Esophagus squamous epithelium (tissue), 5 donors: ENCODE measurements around the gene SRC. TPM values are rescaled to one million over a fixed set of nuclear protein-coding genes. Genes with fewer than 3 reads are reported as not detected.
A peak's percentile ranks its signal among the peaks of the same experiment; 100 is the strongest.

ENCODE experiments used
- DNase-seq: peaks from one replicate; lab custom pipeline; 2025; lab: John Stamatoyannopoulos, UW
- H3K27ac ChIP-seq, 4 donors: fragments of 200-600 bp; sonication (generic); one replicate each; pipeline ENCODE4 v1.5.1; 2016 to 2019; ENCODE audit warnings: mild to moderate bottlenecking in 1 of 4
- H3K27me3 ChIP-seq, 4 donors: fragments of 200-600 bp; sonication (generic); 1 replicate in 3 of 4; 2 replicates in 1 of 4; pipeline versions ENCODE4 v1.5.1 to v1.6.0; 2017 to 2021; ENCODE audit warnings: antibody characterized with exemption in 1 of 4
- H3K36me3 ChIP-seq, 3 donors: fragments of 200-600 bp; sonication (generic); one replicate each; pipeline ENCODE4 v1.5.1; 2016 to 2019
- H3K4me1 ChIP-seq, 3 donors: fragments of 200-600 bp; sonication (generic); one replicate each; pipeline ENCODE4 v1.5.1; 2017 to 2019
- H3K4me3 ChIP-seq, 4 donors: fragments of 200-600 bp; sonication (generic); 1 replicate in 3 of 4; 2 replicates in 1 of 4; pipeline ENCODE4 v1.5.1; 2016 to 2019; ENCODE audit warnings: mild to moderate bottlenecking in 2 of 4, moderate library complexity in 1 of 4
- H3K9me3 ChIP-seq, 3 donors: fragments of 200-600 bp; sonication (generic); one replicate each; pipeline ENCODE4 v1.5.1; 2016 to 2019
- CTCF ChIP-seq, 6 experiments: fragments of 450-650 bp in 4 of 6; fragments of 200-600 bp in 2 of 6; sonication (generic) in 2 of 6; IDR thresholded peaks; one replicate each; pipeline ENCODE4 v1.5.1; 2016 to 2019; ENCODE audit warnings: antibody characterized with exemption in 6 of 6, mild to moderate bottlenecking in 4 of 6, moderate library complexity in 4 of 6
- POLR2A ChIP-seq, 4 donors: fragments of 450-650 bp; IDR thresholded peaks; one replicate each; pipeline ENCODE4 v1.6.1; 2017; ENCODE audit warnings: antibody characterized with exemption in 4 of 4, mild to moderate bottlenecking in 4 of 4, moderate library complexity in 3 of 4
- WGBS, 2 donors: methylation state at CpG; one replicate each; pipeline ENCODE4 v1.1.5; 2018; 5-methylcytosine and 5-hydroxymethylcytosine counted together
- intact Hi-C: fragments of 100-400 bp; cut with DNase I; formaldehyde crosslinking; loops from one replicate; pipeline ENCODE4 v1.15.0; 2022
- total RNA-seq, 4 donors: library from RNA; depleted of rRNA; stranded (reverse); fragments of >200 nt; gene quantifications; one replicate each; pipeline ENCODE4 v1.1.0, GENCODE V29; 2016
- donor health status: DM: yes; HTN: yes; CAD: no.

SRC gene
- total RNA-seq, 4 donors from 2014 or later, result 32.4 to 46.5 (median 39.0) TPM

DNA sequence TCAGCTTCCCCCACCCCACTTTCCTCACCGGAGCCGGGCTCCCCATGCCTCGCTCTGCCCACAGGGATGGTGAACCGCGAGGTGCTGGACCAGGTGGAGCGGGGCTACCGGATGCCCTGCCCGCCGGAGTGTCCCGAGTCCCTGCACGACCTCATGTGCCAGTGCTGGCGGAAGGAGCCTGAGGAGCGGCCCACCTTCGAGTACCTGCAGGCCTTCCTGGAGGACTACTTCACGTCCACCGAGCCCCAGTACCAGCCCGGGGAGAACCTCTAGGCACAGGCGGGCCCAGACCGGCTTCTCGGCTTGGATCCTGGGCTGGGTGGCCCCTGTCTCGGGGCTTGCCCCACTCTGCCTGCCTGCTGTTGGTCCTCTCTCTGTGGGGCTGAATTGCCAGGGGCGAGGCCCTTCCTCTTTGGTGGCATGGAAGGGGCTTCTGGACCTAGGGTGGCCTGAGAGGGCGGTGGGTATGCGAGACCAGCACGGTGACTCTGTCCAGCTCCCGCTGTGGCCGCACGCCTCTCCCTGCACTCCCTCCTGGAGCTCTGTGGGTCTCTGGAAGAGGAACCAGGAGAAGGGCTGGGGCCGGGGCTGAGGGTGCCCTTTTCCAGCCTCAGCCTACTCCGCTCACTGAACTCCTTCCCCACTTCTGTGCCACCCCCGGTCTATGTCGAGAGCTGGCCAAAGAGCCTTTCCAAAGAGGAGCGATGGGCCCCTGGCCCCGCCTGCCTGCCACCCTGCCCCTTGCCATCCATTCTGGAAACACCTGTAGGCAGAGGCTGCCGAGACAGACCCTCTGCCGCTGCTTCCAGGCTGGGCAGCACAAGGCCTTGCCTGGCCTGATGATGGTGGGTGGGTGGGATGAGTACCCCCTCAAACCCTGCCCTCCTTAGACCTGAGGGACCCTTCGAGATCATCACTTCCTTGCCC, 57.4 kb downstream of the SRC start:
- intact Hi-C loops, result no loop called here

DNA sequence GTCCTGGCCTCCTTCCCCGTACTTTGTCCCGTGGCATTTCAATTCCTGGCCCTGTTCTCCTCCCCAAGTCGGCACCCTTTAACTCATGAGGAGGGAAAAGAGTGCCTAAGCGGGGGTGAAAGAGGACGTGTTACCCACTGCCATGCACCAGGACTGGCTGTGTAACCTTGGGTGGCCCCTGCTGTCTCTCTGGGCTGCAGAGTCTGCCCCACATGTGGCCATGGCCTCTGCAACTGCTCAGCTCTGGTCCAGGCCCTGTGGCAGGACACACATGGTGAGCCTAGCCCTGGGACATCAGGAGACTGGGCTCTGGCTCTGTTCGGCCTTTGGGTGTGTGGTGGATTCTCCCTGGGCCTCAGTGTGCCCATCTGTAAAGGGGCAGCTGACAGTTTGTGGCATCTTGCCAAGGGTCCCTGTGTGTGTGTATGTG, 58.5 kb downstream of the SRC start:
- intact Hi-C loops, result no loop called here
- Histone ChIP-seq H3K4me1 (peaks cover 11 to 30% (median 18%) of the 10 kb centered on the region in 3 donors), H3K27me3 (peaks cover 0 to 26% (median 0%) of the 10 kb centered on the region in 4 donors), H3K9me3 (no peaks in the 10 kb centered on the region), H3K36me3 (peaks cover 0 to 53% (median 26%) of the 10 kb centered on the region in 3 donors), H3K4me3 (no peak overlapping the region), H3K27ac (no peak overlapping the region)
- WGBS, 2 donors, result 83 to 84% methylated on average over 5 of the region's 6 CpGs
- TF ChIP-seq CTCF (IDR thresholded peaks at IDR 0.05), result no peak
- no peak for TF ChIP-seq POLR2A (IDR thresholded peaks at IDR 0.05)
- DNase-seq, result no peak

More for the DNA sequence above, 57.4 kb downstream of the SRC start:
- H3K27ac ChIP-seq, result no peak overlapping the region
- H3K9me3 ChIP-seq, result no peaks in the 10 kb centered on the region
- 84 to 91% methylated on average over 8 of the region's 37 CpGs for WGBS, 2 donors
- H3K4me1 ChIP-seq, result peaks cover 11 to 26% (median 18%) of the 10 kb centered on the region in 3 donors
- no peak overlapping the region for H3K4me3 ChIP-seq
- no peak for DNase-seq
- H3K36me3 ChIP-seq, result peaks cover 7 to 64% (median 29%) of the 10 kb centered on the region in 3 donors
- peaks cover 0 to 15% (median 0%) of the 10 kb centered on the region in 4 donors for H3K27me3 ChIP-seq
- TF ChIP-seq POLR2A (IDR thresholded peaks at IDR 0.05) (no peak), CTCF (IDR thresholded peaks at IDR 0.05) (no peak)

DNA sequence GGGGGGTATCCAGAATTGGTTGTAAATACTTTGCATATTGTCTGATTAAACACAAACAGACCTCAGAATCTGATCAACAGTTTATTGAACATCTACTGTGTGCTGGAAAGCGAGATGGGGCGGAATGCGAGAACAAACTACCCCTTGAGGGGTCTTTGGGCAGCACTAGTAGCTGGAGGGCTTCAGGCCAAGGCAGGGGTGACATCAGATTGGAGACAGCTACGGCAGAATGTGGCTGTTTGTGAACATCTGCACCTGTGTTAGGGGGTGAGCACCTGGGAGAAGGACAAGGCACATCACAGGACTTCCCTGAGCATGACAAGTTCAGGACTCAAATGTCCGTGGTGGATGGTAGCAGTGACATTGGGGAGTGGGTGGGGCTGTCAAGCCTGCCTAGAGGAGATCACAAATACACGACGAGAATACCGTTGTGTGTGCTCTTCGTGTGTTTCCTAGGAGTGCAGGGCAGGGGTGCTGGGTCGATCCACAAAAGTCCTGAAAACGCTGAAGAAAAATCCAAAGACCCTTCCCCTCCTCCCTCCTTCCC, 59.5 kb downstream of the SRC start:
- H3K27me3 ChIP-seq, result peaks cover 0 to 30% (median 0%) of the 10 kb centered on the region in 4 donors
- intact Hi-C loops, result no loop called here
- 78 to 81% methylated on average over 11 of the region's 11 CpGs for WGBS, 2 donors
- H3K36me3 ChIP-seq, result peaks cover 0 to 43% (median 26%) of the 10 kb centered on the region in 3 donors
- H3K4me1 ChIP-seq, result peaks cover 11 to 30% (median 18%) of the 10 kb centered on the region in 3 donors
- TF ChIP-seq CTCF (IDR thresholded peaks at IDR 0.05) (no peak), POLR2A (IDR thresholded peaks at IDR 0.05) (no peak)
- no peak for DNase-seq
- H3K4me3 ChIP-seq, result no peak overlapping the region
- H3K27ac ChIP-seq, result no peak overlapping the region
- H3K9me3 ChIP-seq, result no peaks in the 10 kb centered on the region

DNA sequence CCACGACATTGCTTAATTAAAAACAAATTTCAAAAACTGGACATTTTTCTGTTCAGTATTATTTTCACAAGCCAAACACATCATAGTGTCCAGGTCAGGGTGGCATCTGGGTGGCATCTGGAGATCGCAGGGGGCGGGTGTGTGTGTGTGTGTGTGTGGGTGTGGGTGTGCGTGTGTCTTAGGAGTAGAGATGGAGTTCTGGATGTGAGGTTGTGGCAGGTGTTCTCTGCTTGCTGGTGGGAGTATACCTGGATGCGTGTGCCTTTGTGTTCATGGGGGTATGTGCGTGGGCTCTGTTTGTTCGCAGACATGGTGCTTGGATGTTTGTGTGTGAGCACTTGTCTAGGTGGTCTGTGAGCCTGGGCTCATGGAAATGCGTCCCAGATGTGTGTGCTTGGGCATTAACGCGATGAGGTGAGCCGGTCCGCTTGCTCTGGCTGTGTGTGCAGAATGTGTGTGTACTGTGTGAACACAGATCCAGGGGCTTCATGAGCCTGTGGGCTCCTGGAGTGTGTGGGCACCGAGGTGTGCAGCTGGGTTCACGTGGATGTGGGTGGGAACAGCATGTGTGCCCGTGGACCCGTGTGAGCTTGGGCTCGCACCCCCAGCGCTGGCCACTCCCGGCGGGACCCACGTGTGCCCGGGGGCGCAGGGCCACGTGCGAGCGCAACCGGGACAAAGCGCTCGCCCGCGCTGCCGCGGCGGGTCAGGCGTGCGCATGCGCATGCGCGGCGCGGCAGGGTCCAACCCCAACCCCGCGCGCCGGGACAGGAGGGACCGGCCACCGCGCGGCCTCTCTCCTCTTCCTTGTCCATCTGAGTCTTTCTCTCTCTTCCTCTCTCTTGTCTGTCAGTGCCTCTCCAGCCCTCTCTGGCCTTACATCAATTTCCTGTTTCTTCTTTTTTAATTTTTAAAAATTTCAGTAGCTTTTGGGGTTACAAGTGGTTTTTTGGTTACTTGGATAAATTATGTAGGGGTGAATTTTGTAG, 60.4 kb downstream of the SRC start:
- Histone ChIP-seq H3K4me1 (peaks cover 11 to 33% (median 18%) of the 10 kb centered on the region in 3 donors), H3K4me3 (peak overlapping the region; percentile 8 to 58 (median 28)), H3K27me3 (peaks cover 0 to 30% (median 0%) of the 10 kb centered on the region in 4 donors), H3K27ac (no peak overlapping the region), H3K36me3 (peaks cover 0 to 34% (median 26%) of the 10 kb centered on the region in 3 donors), H3K9me3 (no peaks in the 10 kb centered on the region)
- 12 to 14% methylated on average over 37 to 46 of the region's 49 CpGs for whole genome bisulfite sequencing, 2 donors
- TF ChIP-seq CTCF (IDR thresholded peaks at IDR 0.05) (peak in 1 of 6 experiments; percentile 8), POLR2A (IDR thresholded peaks at IDR 0.05) (no peak)
- no peak for DNase-seq
- intact Hi-C loops, result no loop called here
